Activated naive CD4-positive, alpha-beta T cell (primary cell): ENCODE measurements around the gene HTR3E.
A peak's percentile ranks its signal among the peaks of the same experiment; 100 is the strongest.
"Not testable (repeated sequence)": the region's sequence is repeated elsewhere in the genome, so short reads cannot be mapped to it uniquely, and the experiment has no call there.

Source experiments
- DNase-seq, 4 experiments: peaks; one replicate each; lab custom pipeline; 2025; lab: John Stamatoyannopoulos, UW

HTR3E gene

DNA sequence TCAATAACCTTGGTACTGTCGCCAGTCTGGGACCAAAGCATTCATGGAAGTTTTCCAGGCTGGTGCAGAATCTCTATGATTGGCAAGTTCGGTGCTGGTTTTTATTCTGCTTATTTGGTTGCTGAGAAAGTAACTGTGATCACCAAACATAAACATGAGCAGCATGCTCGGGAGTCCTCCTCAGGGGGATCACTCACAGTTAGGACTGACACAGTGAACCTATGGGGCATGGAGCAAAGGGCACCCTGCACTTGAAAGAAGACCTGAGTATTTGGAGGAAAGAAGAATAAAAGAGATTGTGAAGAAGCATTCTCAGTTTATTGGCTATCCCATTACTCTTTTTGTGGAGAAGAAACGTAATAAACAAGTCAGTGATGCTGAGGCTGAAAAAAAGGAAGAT is 19.2 kb downstream of the HTR3E start:
- no peak for DNase-seq

GRCh38 chr3:184117636-184118035 is 20.8 kb downstream of the HTR3E start:
- DNase-seq: no peak

DNA sequence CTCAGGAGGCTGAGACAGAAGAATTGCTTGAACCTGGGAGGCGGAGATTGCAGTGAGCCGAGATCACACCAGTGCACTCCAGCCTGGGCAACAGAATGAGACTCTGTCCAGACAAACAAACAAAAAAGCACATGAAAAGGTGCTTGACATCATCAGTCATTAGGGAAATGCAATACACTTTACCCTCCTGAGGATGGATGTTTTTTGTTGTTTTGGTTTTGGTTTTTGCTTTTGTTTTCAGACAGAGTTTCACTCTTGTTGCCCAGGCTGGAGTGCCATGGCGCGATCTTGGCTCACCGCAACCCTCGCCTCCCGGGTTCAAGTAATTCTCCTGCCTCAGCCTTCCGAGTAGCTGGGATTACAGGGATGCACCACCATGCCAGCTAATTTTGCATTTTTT is 24.2 kb downstream of the HTR3E start:
- DNase-seq: not testable (repeated sequence)

GRCh38 chr3:184126006-184126405 is 29.1 kb downstream of the HTR3E start:
- DNase-seq: no peak

DNA sequence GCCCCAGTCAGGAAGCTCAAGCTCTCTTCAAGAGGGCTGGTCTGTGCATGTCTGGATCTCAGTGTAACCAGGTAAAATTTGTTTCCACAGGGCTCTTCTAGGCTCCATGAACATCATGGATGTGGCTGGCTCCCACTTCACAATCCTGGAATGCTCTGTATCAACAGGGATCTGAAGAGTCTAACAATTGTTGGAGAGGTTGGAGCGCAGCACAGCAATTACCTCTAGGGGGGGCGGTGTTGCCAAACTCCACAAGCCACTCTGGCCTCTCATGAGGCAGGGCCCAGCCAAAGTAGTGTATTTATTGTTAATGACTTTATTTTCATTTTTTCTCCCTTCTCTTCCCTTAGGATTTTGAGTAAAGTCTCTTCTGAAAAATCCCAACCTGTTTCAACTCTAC is 32.1 kb downstream of the HTR3E start:
- DNase-seq: no peak

DNA sequence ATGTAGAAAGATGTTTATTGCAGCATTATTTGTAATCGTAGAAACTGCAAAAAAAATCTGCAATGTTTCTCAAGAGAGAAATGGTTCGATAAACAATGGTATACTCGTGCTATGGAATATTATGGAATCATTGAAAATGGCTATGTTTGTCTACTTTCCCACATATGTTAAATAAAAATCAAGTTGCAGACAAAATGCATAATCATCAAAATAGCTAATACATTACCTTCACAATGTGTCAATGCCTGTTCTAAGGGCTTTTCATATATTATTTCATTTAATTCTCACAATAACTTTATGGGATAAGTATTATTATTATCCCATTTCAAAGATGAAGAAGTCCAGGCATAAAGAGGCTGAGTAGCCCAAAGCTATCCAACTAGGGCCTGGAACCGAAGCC is 36.1 kb downstream of the HTR3E start:
- no peak for DNase-seq

- peak in 2 of 4 experiments; percentile 21 to 22 for DNase-seq
These were observed 37.2 kb downstream of the HTR3E start for GRCh38 chr3:184133840-184134745.

DNA sequence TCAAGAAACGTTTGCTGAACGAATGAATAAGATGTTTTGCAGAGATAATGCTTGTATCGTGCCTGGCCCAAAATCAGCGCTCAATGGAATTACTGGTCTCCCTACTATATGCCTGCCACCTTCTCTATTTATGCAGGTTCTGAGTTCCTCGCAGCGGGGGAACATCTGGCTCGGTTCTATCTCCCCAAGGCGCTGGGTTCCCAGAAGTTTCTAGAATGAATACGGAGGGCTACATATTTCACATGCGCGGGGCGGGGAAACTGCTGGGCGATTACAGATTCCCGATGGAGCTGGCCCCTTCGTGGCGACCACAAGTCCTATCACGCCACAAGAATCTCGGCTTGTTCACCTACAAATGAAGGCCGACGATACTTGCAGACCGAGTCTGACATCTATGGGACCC is 37.9 kb downstream of the HTR3E start:
- no peak for DNase-seq

GRCh38 chr3:184135149-184135910 is 38.5 kb downstream of the HTR3E start, which contains the start of gene EIF2B5:
Gene EIF2B5, plus strand, starts transcription at chr3:184135358. Its CDS starts 28 bp downstream, at chr3:184135386.
- peak; percentile 66 to 77 (median 68) for DNase-seq

DNA sequence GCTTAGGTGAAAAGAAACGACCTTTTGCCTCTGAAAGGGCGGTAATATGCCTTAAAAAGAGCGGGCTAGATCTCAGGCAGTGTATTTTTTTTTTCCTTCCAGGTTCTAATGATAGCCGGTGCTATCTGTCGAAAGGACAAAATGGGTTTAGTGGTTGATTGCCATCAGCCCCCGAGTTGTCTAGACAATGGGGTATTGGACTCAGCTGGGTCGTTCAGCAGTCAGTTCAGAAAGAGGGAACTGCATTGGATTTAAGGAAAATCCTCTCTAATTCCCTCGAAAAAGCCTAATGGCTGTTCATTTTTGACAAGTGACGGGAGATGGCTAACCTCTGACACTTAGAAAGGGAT is 39.0 kb downstream of the HTR3E start:
- DNase-seq: no peak

- no peak for DNase-seq
These were observed 43.6 kb downstream of the HTR3E start for GRCh38 chr3:184140436-184140835.

DNA sequence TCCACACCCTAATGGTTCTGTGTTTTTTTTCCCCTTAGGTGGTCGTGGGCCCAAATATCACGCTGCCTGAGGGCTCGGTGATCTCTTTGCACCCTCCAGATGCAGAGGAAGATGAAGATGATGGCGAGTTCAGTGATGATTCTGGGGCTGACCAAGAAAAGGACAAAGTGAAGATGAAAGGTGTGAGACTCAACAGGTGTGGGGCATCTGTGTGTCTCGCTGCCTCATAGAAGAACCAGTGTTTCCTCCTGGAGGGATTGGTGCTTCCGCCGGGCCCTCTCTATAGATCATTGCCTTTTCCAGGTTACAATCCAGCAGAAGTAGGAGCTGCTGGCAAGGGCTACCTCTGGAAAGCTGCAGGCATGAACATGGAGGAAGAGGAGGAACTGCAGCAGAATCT is 45.3 kb downstream of the HTR3E start:
- DNase-seq: no peak

DNA sequence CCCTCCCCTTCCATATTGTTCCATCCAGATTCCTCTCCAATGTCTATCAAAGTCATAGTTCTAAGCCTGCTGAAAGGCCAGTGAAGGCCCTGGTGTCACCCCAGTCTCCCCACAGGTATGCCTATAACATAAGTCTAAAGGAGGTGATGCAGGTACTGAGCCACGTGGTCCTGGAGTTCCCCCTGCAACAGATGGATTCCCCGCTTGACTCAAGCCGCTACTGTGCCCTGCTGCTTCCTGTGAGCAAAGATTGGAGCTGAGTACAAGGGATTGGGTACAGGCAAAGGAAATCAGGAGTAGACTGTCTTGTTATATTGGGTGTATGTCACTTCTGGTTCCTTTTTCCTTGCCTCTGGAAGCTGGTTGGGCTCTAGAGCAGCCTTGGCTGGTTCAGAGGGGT is 46.5 kb downstream of the HTR3E start:
- DNase-seq: no peak

- DNase-seq: no peak
These were observed 47.6 kb downstream of the HTR3E start for GRCh38 chr3:184144505-184144904.

- peak in 1 of 4 experiments; percentile 11 for DNase-seq
These were observed 48.3 kb downstream of the HTR3E start for GRCh38 chr3:184145111-184145524.

DNA sequence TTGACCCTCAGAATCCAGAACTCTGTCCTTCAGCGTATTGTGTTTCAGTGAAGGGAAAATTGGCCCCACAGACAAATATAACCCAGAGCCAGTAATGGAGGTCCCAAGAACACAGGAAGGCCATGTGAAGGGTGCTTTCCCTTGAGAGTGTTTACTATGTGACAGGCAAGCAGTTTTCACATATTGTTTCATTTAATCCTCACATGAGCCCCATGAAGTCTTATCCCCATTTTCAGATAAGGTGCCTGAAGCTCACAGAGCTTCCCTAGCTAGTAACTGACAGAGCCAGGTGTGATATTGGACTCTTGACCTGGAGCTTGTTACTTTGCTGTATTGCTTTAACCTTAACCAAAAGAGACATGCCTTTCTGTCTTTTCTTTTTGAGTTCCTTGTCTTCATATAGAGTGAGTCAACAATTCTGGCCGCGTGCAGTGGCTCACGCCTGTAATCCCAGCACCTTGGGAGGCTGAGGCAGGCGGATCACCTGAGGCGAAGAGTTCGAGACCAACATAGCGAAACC is 48.9 kb downstream of the HTR3E start:
- no peak for DNase-seq

- DNase-seq: no peak
These were observed 51.2 kb downstream of the HTR3E start for GRCh38 chr3:184148076-184148475.

- no peak for DNase-seq
These were observed 52.3 kb downstream of the HTR3E start for GRCh38 chr3:184149123-184149522.

DNA sequence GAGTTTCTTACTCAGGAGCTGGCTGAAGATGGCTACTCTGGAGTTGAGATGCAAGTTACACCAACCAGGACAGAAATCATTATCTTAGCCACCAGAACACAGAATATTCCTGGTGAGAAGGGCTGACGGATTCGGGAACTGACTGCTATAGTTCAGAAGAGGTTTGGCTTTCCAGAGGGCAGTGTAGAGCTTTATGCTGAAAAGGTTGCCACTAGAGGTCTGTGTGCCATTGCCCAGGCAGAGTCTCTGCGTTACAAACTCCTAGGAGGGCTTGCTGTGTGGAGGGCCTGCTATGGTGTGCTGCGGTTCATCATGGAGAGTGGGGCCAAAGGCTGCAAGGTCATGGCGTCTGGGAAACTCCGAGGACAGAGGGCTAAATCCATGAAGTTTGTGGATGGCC is 52.9 kb downstream of the HTR3E start:
- DNase-seq: not testable (repeated sequence)

DNA sequence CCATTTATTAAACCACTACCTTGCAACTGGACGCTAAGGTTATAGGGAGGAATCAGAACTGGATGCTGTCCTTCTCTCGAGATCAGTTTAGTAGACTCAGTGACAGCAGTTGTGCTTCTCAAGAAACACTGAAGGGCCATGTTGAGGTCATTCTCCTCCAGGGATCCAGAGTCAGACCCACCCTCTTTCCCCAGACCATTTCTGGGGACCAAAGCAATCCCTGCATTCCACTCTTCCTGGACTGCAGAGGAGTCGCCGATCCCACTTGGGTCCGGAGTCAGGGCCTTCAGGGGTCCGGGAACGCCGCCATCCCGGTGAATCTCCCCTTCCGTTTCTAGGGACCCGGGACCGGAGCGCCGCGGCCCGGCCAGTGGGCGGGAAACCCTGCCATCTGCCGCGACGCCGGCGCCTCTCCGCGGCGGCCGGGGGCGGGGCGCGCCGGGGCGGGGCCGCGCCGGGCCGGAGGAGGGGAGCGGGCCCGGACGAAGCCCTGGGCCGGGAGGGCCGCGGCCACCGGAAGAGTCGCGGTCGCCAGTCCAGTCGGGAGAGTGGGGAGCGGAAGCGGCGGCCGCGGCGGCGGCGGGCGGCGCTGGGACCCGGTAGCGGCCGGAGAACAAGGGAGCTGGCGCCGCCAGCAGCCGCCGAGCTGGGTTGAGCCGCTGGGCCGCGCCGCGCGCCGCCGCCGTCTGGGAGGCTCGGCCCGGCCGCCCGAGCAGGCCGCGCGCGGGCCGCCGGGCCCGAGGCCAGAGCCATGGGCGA is 58.2 kb downstream of the HTR3E start, which contains the start of gene DVL3:
DVL3 (plus strand) TSS at position 493 of the 759 bp plus-strand sequence; CDS start at position 752, 259 bp downstream.
- peak in 1 of 4 experiments; percentile 36 for DNase-seq

- peak; percentile 9 to 37 (median 19) for DNase-seq
These were observed 59.0 kb downstream of the HTR3E start for GRCh38 chr3:184155644-184156521.
